ENCODE data around the gene OPN3. TPM values are rescaled to one million over a fixed set of nuclear protein-coding genes. Genes with fewer than 3 reads are reported as not detected.

OPN3 gene
- total and polyA plus RNA-seq, 2 donors (not counting 3 experiments of a cell fraction or from before 2014, with no cell fraction given): 16.1 to 23.9 TPM

- Histone ChIP-seq H3K27me3 (ENCODE audit: control insufficient read depth in 2 of 2, insufficient read depth in 2 of 2, low read length in 2 of 2) (no peaks in the 10 kb centered on the region), H3K36me3 (ENCODE audit: control insufficient read depth in 2 of 2, extremely low read depth in 1 of 2, insufficient read depth in 2 of 2, low read length in 2 of 2) (no peaks in the 10 kb centered on the region), H3K4me2 (ENCODE audit: insufficient read depth, low read length) (no peak overlapping the region), H3K79me2 (ENCODE audit: control insufficient read depth, insufficient read depth, low read length) (no peaks in the 10 kb centered on the region), H3K4me3 (replicated peaks in 1 of 3; ENCODE audit: insufficient read depth in 1 of 3, low read depth in 1 of 3, low read length in 3 of 3) (no peak overlapping the region), H3K9ac (replicated peaks; ENCODE audit: extremely low read depth, insufficient read depth, low read length) (no peak overlapping the region), H4K20me1 (replicated peaks; ENCODE audit: control insufficient read depth, extremely low read depth, insufficient read depth, low read length) (no peaks in the 10 kb centered on the region), H3K4me1 (ENCODE audit: control insufficient read depth, extremely low read depth, insufficient read depth, low read length) (peaks cover 44% of the 10 kb centered on the region), H3K27ac (ENCODE audit: insufficient read depth, low read depth, low read length) (no peak overlapping the region), H3K9me3 (replicated peaks; ENCODE audit: control insufficient read depth, insufficient read depth, low read length) (no peaks in the 10 kb centered on the region), H2AFZ (ENCODE audit: low read depth, low read length) (no peak overlapping the region), H3K9me1 (replicated peaks; ENCODE audit: control insufficient read depth, extremely low read depth, insufficient read depth, low read length) (no peaks in the 10 kb centered on the region)
- dilution Hi-C loops (cut with MboI; ENCODE audit: extremely low pct_ligation_motif_present, low sequenced_read_pairs): no loop called here
- TF ChIP-seq JUN (IDR thresholded peaks at IDR 0.05; ENCODE audit: borderline replicate concordance, insufficient read depth, insufficient read length, low read depth) (no peak), CTCF (IDR thresholded peaks at IDR 0.05; ENCODE audit: extremely low read depth in 1 of 2, insufficient read depth in 1 of 2, low read depth in 1 of 2, low read length in 2 of 2) (no peak), GATA2 (IDR thresholded peaks at IDR 0.05; ENCODE audit: insufficient read depth, insufficient read length, low read depth, low read length) (no peak), MYC (IDR thresholded peaks at IDR 0.05; ENCODE audit: low read depth, low read length) (no peak), MAX (IDR thresholded peaks at IDR 0.05; ENCODE audit: insufficient read depth, insufficient read length) (no peak), POLR2AphosphoS5 (IDR thresholded peaks at IDR 0.05; ENCODE audit: insufficient read depth, low read depth, low read length) (no peak), EZH2 (IDR thresholded peaks at IDR 0.05; ENCODE audit: borderline replicate concordance, low read depth, low read length, severe bottlenecking) (no peak), POLR2A (IDR thresholded peaks at IDR 0.05; ENCODE audit: low read depth, low read length) (no peak), FOS (IDR thresholded peaks at IDR 0.05; ENCODE audit: borderline replicate concordance, insufficient read depth, low read length) (no peak)
- intact Hi-C loops (cut with micrococcal nuclease): loop anchor here (1.0 kb wide), 7 partner anchors 16 to 406 kb away; partner anchors contain the start of genes CHML, EXO1 and OPN3
- POLR2A ChIA-PET: no interaction called here
- BruUV-seq (replicated peaks): no TSS peak
- CTCF ChIA-PET: interaction anchor here (0.7 to 5.8 kb wide), 14 partner anchors 10 to 880 kb away, joined by 3 to 106 read pairs (median 6); partner anchors contain the start of gene EXO1
- no peak for DNase-seq (ENCODE audit: low read depth, low spot score)
- no peak for FAIRE-seq
These were observed 28.4 kb downstream of the OPN3 start for GRCh38 chr1:241611736-241612135.
